Esophagus squamous epithelium (tissue), 4 donors: ENCODE measurements around the gene STMN3.

Experiments used
- POLR2A ChIP-seq, 4 donors: fragments of 450-650 bp; IDR thresholded peaks; one replicate each; pipeline ENCODE4 v1.6.1; 2017; ENCODE audit warnings: antibody characterized with exemption in 4 of 4, mild to moderate bottlenecking in 4 of 4, moderate library complexity in 3 of 4
- TF ChIP-seq, protein P1 (sequence below), 6 experiments: fragments of 450-650 bp in 4 of 6; fragments of 200-600 bp in 2 of 6; sonication (generic) in 2 of 6; IDR thresholded peaks; one replicate each; pipeline ENCODE4 v1.5.1; 2016 to 2019; ENCODE audit warnings: antibody characterized with exemption in 6 of 6, mild to moderate bottlenecking in 4 of 6, moderate library complexity in 4 of 6

DNA sequence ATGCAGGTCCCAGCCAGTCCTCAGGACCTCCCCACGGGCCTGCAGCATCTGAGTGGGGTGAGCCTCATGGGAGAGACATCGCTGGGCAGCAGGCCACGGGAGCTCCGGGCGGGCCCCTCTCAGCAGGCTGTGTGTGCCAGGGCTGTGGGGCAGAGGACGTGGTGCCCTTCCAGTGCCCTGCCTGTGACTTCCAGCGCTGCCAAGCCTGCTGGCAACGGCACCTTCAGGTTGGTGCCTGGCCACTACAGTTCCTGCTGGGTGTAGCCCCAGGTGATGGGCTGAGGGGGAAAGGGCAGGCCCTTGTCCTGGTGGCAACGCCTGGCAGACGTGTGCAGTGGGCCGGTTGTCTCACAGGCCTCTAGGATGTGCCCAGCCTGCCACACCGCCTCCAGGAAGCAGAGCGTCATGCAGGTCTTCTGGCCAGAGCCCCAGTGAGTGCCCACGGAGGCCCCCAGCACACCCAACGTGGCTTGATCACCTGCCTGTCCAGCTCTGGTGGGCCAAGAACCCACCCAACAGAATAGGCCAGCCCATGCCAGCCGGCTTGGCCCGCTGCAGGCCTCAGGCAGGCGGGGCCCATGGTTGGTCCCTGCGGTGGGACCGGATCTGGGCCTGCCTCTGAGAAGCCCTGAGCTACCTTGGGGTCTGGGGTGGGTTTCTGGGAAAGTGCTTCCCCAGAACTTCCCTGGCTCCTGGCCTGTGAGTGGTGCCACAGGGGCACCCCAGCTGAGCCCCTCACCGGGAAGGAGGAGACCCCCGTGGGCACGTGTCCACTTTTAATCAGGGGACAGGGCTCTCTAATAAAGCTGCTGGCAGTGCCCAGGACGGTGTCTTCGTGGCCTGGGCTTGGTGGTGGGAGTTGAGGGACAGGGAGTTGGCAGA, 42.4 kb upstream of the STMN3 start:
- no peak for TF ChIP-seq POLR2A (IDR thresholded peaks at IDR 0.05)
- TF ChIP-seq, protein P1, sequence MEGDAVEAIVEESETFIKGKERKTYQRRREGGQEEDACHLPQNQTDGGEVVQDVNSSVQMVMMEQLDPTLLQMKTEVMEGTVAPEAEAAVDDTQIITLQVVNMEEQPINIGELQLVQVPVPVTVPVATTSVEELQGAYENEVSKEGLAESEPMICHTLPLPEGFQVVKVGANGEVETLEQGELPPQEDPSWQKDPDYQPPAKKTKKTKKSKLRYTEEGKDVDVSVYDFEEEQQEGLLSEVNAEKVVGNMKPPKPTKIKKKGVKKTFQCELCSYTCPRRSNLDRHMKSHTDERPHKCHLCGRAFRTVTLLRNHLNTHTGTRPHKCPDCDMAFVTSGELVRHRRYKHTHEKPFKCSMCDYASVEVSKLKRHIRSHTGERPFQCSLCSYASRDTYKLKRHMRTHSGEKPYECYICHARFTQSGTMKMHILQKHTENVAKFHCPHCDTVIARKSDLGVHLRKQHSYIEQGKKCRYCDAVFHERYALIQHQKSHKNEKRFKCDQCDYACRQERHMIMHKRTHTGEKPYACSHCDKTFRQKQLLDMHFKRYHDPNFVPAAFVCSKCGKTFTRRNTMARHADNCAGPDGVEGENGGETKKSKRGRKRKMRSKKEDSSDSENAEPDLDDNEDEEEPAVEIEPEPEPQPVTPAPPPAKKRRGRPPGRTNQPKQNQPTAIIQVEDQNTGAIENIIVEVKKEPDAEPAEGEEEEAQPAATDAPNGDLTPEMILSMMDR (IDR thresholded peaks at IDR 0.05) = no peak
